GM12878 (cell line): Measurements from ENCODE around the gene BCORL1. TPM values are rescaled to one million over a fixed set of nuclear protein-coding genes. Genes with fewer than 3 reads are reported as not detected.

ENCODE experiments used
- ATAC-seq: fragments of 200-7000 bp; cut with Tn5 transposase; 3 replicates; pipeline ENCODE4 v1.9.1; 2020; ENCODE audit warnings: mild to moderate bottlenecking, moderate library complexity
- BruUV-seq: library from RNA; stranded (reverse); fragments of 400-500 nt; replicated peaks from 2 replicates; lab custom pipeline; 2021; lab: Mats Ljungman, UMichigan
- CTCF ChIA-PET: fragments of 300-600 bp; sonication (Branson Sonifier 250); formaldehyde crosslinking; extraction: SDS; loops from one replicate; lab custom pipeline; 2021; ENCODE audit warnings: inconsistent platforms; lab: Yijun Ruan, JAX
- POLR2A ChIA-PET: fragments of 350-600 bp; formaldehyde crosslinking; extraction: SDS; loops from one replicate; lab custom pipeline; 2021; ENCODE audit warnings: inconsistent platforms; lab: Charles Lee
- RAD21 ChIA-PET: fragments of 300-600 bp; sonication (Branson Sonifier 250); formaldehyde crosslinking; loops from one replicate; lab custom pipeline; 2023; ENCODE audit warnings: antibody characterized with exemption; ENCODE audit not compliant: unreplicated experiment; lab: Charles Lee
- SMC1A ChIA-PET: fragments of 300-600 bp; sonication (Branson Sonifier 250); formaldehyde crosslinking; loops from one replicate; lab custom pipeline; 2023; ENCODE audit not compliant: unreplicated experiment, uncharacterized antibody; lab: Charles Lee
- DNase-seq: peaks from one replicate; pipeline ENCODE4 v3.0.0-alpha.2; 2011; ENCODE audit warnings: low read depth, low spot score
- FAIRE-seq: peaks from 3 replicates; lab custom pipeline; 2011; peaks lifted over from hg19 to GRCh38; lab: Jason Lieb, UNC
- H2AFZ ChIP-seq: 2 replicates; pipeline ENCODE4 v1.6.0; 2011; ENCODE audit warnings: low read depth, low read length, control low read depth; ENCODE audit not compliant: control insufficient read depth
- H3K27ac ChIP-seq: 2 replicates; pipeline ENCODE4 v1.5.1; 2011; ENCODE audit warnings: control low read depth; ENCODE audit not compliant: control insufficient read depth, insufficient read depth
- H3K27me3 ChIP-seq, 2 experiments: replicated peaks in 1 of 2; 2 replicates each; pipeline versions ENCODE4 v1.6.0 to v1.6.1; 2011; ENCODE audit warnings: low read length in 1 of 2; ENCODE audit not compliant: control insufficient read depth in 2 of 2, insufficient read depth in 2 of 2
- H3K36me3 ChIP-seq, 2 experiments: 2 replicates each; pipeline ENCODE4 v1.5.1; 2011; ENCODE audit warnings: low read length in 1 of 2; ENCODE audit not compliant: control insufficient read depth in 2 of 2, insufficient read depth in 2 of 2
- H3K4me1 ChIP-seq: 2 replicates; pipeline ENCODE4 v1.6.1; 2011; ENCODE audit warnings: mild to moderate bottlenecking, low read length, moderate library complexity, mixed read lengths; ENCODE audit not compliant: control insufficient read depth, insufficient read depth
- H3K4me2 ChIP-seq: 2 replicates; pipeline ENCODE4 v1.6.0; 2011; ENCODE audit warnings: control low read depth; ENCODE audit not compliant: control insufficient read depth, insufficient read depth
- H3K4me3 ChIP-seq: fragments of 200-600 bp; sonication (generic); 2 replicates; pipeline ENCODE4 v1.5.1; 2016
- H3K79me2 ChIP-seq: 2 replicates; pipeline ENCODE4 v1.6.0; 2011; ENCODE audit warnings: low read length; ENCODE audit not compliant: control insufficient read depth, insufficient read depth
- H3K9ac ChIP-seq: 2 replicates; pipeline ENCODE4 v1.8.0; 2011; ENCODE audit warnings: low read length, control low read depth, mixed read lengths; ENCODE audit not compliant: control insufficient read depth, insufficient read depth
- H3K9me3 ChIP-seq: replicated peaks from 3 replicates; pipeline ENCODE4 v1.5.1; 2011; ENCODE audit warnings: mild to moderate bottlenecking, low read length; ENCODE audit not compliant: control insufficient read depth, insufficient read depth
- H4K20me1 ChIP-seq: 2 replicates; pipeline ENCODE4 v1.6.0; 2011; ENCODE audit not compliant: control insufficient read depth, insufficient read depth
- EED ChIP-seq: sonication (generic); IDR thresholded peaks from 2 replicates; pipeline ENCODE4 v1.6.1; 2016; ENCODE audit warnings: antibody characterized with exemption, low read depth
- FOXM1 ChIP-seq: IDR thresholded peaks from 2 replicates; pipeline ENCODE4 v1.6.1; 2012; ENCODE audit warnings: low read depth, mild to moderate bottlenecking, inconsistent platforms, low read length, moderate library complexity
- GATAD2B ChIP-seq: fragments of 450-650 bp; conservative IDR thresholded peaks from 2 replicates; pipeline ENCODE4 v1.6.1; 2017; ENCODE audit warnings: low read depth, mild to moderate bottlenecking, moderate library complexity
- IRF3 ChIP-seq: fragments of 450-650 bp; IDR thresholded peaks from 2 replicates; pipeline ENCODE4 v1.6.1; 2014; ENCODE audit warnings: mild to moderate bottlenecking
- KAT2A ChIP-seq: conservative IDR thresholded peaks from 2 replicates; pipeline ENCODE4 v1.6.1; 2011; ENCODE audit warnings: low read depth, low read length; ENCODE audit not compliant: control insufficient read depth
- NBN ChIP-seq: fragments of 450-650 bp; IDR thresholded peaks from 2 replicates; pipeline ENCODE4 v1.6.1; 2016
- NFXL1 ChIP-seq: fragments of 450-650 bp; IDR thresholded peaks from 2 replicates; pipeline ENCODE4 v1.6.1; 2017; ENCODE audit warnings: antibody characterized with exemption, mild to moderate bottlenecking, borderline replicate concordance
- POLR2A ChIP-seq: IDR thresholded peaks from 2 replicates; pipeline ENCODE4 v1.6.1; 2011; ENCODE audit warnings: low read depth, mild to moderate bottlenecking, low read length
- POLR2AphosphoS5 ChIP-seq: IDR thresholded peaks from 2 replicates; pipeline ENCODE4 v1.6.1; 2011; ENCODE audit warnings: mild to moderate bottlenecking, low read length, inconsistent platforms
- SRF ChIP-seq, 2 experiments: IDR thresholded peaks; 2 replicates each; pipeline ENCODE4 v1.6.1; 2011; ENCODE audit warnings: low read depth in 2 of 2, low read length in 2 of 2, mild to moderate bottlenecking in 1 of 2, moderate library complexity in 1 of 2
- STAT1 ChIP-seq: fragments of 450-650 bp; conservative IDR thresholded peaks from 2 replicates; pipeline ENCODE4 v1.6.1; 2014; ENCODE audit warnings: antibody characterized with exemption, mild to moderate bottlenecking
- STAT3 ChIP-seq: IDR thresholded peaks from 2 replicates; pipeline ENCODE4 v1.6.1; 2011; ENCODE audit warnings: low read depth, low read length, improper control_type of control experiment
- SUPT20H ChIP-seq: IDR thresholded peaks from 2 replicates; pipeline ENCODE4 v1.6.1; 2011; ENCODE audit warnings: low read depth, mild to moderate bottlenecking, low read length, moderate library complexity, borderline replicate concordance; ENCODE audit not compliant: control insufficient read depth
- ZSCAN29 ChIP-seq: fragments of 450-650 bp; IDR thresholded peaks from 2 replicates; pipeline ENCODE4 v1.6.1; 2017; ENCODE audit warnings: mild to moderate bottlenecking, moderate library complexity
- WGBS: methylation state at CpG from one replicate; pipeline ENCODE4 v1.1.6; 2016; ENCODE audit warnings: low lambda C conversion rate; ENCODE audit not compliant: insufficient replicate concordance, insufficient coverage; ENCODE audit errors: missing lambda C conversion rate; 5-methylcytosine and 5-hydroxymethylcytosine counted together
- in situ Hi-C: fragments of 300-500 bp; cut with MboI; formaldehyde crosslinking; loops from 9 replicates; pipeline ENCODE4 v1.14.3; 2018; ENCODE audit warnings: mixed read lengths
- intact Hi-C: fragments of 100-400 bp; cut with micrococcal nuclease; formaldehyde crosslinking; loops from one replicate; pipeline ENCODE4 v1.14.2; 2022; ENCODE audit not compliant: unreplicated experiment
- polyA plus RNA-seq, 11 experiments: library from polyadenylated mRNA; depleted of rRNA in 4 of 11; unstranded in 6 of 11; stranded (reverse) in 5 of 11; fragments of >200 nt; fragmentation: Nextera tagmentation in 4 of 11; fragmentation: Illumina TruSeq in 1 of 11; extraction: Ambion mirVana in 4 of 11; extraction: Trizol in 1 of 11; gene quantifications; 1 replicate in 1 of 11; 2 replicates in 10 of 11; pipeline versions ENCODE4 v1.2.1 to v1.2.3, GENCODE V29; 2011 to 2016; ENCODE audit warnings: inconsistent platforms in 2 of 11, missing spikeins in 2 of 11, low read depth in 1 of 11
- total RNA-seq, 4 experiments: library from RNA; depleted of rRNA in 3 of 4; stranded (reverse); fragments of >200 nt in 3 of 4; fragmentation: Illumina TruSeq in 1 of 4; extraction: Trizol in 1 of 4; gene quantifications; 2 replicates each; pipeline versions ENCODE4 v1.2.1 to v1.2.3, GENCODE V29; 2013 to 2021
- TF ChIP-seq, protein P1 (sequence below): fragments of 450-650 bp; IDR thresholded peaks from 2 replicates; pipeline ENCODE4 v1.6.1; 2017; ENCODE audit warnings: mild to moderate bottlenecking, moderate library complexity
- TF ChIP-seq, protein P2 (sequence below): fragments of 450-650 bp; IDR thresholded peaks from 2 replicates; pipeline ENCODE4 v1.6.1; 2018; ENCODE audit warnings: mild to moderate bottlenecking, low read depth, moderate library complexity; ENCODE audit not compliant: partially characterized antibody

Gene BCORL1
- total and polyA plus RNA-seq, 10 of the 15 experiments (the other 5 are each of a cell fraction or from before 2014, with no cell fraction given): 0.16 to 7.2 (median 0.94) TPM

DNA sequence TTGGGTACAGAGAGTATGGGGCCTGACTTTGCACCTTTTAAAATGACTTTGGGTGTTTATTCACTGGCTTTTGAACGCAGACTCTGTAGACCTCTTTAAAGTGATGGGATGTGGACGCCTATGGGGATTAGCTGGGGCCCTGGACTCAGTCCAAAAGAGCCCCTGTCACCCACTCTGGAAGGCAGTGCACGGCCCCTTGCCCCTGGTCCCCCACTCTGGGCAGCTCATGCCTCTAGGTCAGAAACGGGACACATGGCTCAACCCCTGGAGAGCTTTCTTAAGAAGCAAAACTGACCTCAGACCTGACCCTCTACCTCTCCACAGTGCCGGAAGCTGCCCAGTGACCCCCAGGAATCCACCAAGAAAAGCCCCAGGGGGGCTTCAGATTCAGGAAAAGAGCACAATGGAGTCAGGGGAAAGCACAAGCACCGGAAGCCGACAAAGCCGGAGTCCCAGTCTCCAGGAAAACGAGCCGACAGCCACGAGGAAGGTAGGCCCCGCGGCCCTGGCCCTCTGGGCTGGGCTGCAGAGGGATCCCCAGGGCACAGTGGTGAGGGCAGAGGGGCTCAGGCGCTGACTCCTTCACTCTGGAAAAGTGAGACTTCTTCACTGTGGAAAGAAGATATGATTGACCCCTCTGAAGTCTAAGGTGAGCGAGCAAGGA lies 38.4 kb downstream of the BCORL1 start:
- SMC1A ChIA-PET: no interaction called here
- 66% methylated on average over 15 of the region's 15 CpGs for WGBS
- H3K27me3 ChIP-seq: no peaks in the 10 kb centered on the region; a peak in 1 of 4 replicates
- H2AFZ ChIP-seq: no peak overlapping the region
- peaks cover 0 to 3% of the 10 kb centered on the region in 2 experiments; a peak in 2 of 4 replicates for H3K36me3 ChIP-seq
- in situ Hi-C loops: no loop called here
- intact Hi-C loops: loop anchor here (5.0 kb wide), 1 partner anchor 113 kb away; the partner anchor contains the start of gene UTP14A
- no peaks in the 10 kb centered on the region for H3K4me1 ChIP-seq
- ATAC-seq (no peak), DNase-seq (no peak), FAIRE-seq (no peak)
- CTCF ChIA-PET: no interaction called here
- H3K4me3 ChIP-seq: no peak overlapping the region
- POLR2A ChIA-PET: no interaction called here
- no peak overlapping the region for H3K9ac ChIP-seq
- H3K4me2 ChIP-seq: no peak overlapping the region
- TF ChIP-seq, protein P1, sequence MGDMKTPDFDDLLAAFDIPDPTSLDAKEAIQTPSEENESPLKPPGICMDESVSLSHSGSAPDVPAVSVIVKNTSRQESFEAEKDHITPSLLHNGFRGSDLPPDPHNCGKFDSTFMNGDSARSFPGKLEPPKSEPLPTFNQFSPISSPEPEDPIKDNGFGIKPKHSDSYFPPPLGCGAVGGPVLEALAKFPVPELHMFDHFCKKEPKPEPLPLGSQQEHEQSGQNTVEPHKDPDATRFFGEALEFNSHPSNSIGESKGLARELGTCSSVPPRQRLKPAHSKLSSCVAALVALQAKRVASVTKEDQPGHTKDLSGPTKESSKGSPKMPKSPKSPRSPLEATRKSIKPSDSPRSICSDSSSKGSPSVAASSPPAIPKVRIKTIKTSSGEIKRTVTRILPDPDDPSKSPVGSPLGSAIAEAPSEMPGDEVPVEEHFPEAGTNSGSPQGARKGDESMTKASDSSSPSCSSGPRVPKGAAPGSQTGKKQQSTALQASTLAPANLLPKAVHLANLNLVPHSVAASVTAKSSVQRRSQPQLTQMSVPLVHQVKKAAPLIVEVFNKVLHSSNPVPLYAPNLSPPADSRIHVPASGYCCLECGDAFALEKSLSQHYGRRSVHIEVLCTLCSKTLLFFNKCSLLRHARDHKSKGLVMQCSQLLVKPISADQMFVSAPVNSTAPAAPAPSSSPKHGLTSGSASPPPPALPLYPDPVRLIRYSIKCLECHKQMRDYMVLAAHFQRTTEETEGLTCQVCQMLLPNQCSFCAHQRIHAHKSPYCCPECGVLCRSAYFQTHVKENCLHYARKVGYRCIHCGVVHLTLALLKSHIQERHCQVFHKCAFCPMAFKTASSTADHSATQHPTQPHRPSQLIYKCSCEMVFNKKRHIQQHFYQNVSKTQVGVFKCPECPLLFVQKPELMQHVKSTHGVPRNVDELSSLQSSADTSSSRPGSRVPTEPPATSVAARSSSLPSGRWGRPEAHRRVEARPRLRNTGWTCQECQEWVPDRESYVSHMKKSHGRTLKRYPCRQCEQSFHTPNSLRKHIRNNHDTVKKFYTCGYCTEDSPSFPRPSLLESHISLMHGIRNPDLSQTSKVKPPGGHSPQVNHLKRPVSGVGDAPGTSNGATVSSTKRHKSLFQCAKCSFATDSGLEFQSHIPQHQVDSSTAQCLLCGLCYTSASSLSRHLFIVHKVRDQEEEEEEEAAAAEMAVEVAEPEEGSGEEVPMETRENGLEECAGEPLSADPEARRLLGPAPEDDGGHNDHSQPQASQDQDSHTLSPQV: no peak
- TF ChIP-seq NFXL1 (no peak), STAT3 (no peak), ZSCAN29 (no peak), SRF (IDR thresholded peaks at IDR 0.05; ENCODE audit: low read depth in 2 of 2, low read length in 2 of 2) (no peak), POLR2AphosphoS5 (no peak), SUPT20H (no peak), EED (no peak), POLR2A (no peak), FOXM1 (no peak), NBN (no peak), STAT1 (no peak), KAT2A (no peak), GATAD2B (no peak), IRF3 (no peak)
- TF ChIP-seq, protein P2, sequence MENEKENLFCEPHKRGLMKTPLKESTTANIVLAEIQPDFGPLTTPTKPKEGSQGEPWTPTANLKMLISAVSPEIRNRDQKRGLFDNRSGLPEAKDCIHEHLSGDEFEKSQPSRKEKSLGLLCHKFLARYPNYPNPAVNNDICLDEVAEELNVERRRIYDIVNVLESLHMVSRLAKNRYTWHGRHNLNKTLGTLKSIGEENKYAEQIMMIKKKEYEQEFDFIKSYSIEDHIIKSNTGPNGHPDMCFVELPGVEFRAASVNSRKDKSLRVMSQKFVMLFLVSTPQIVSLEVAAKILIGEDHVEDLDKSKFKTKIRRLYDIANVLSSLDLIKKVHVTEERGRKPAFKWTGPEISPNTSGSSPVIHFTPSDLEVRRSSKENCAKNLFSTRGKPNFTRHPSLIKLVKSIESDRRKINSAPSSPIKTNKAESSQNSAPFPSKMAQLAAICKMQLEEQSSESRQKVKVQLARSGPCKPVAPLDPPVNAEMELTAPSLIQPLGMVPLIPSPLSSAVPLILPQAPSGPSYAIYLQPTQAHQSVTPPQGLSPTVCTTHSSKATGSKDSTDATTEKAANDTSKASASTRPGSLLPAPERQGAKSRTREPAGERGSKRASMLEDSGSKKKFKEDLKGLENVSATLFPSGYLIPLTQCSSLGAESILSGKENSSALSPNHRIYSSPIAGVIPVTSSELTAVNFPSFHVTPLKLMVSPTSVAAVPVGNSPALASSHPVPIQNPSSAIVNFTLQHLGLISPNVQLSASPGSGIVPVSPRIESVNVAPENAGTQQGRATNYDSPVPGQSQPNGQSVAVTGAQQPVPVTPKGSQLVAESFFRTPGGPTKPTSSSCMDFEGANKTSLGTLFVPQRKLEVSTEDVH: no peak
- BruUV-seq: no TSS peak
- no peaks in the 10 kb centered on the region for H4K20me1 ChIP-seq
- no peak overlapping the region for H3K27ac ChIP-seq
- H3K79me2 ChIP-seq: no peaks in the 10 kb centered on the region
- no peaks in the 10 kb centered on the region for H3K9me3 ChIP-seq
- RAD21 ChIA-PET: no interaction called here
